GM23338 (cell line): Measurements from ENCODE around the gene ADGRL3. TPM values are rescaled to one million over a fixed set of nuclear protein-coding genes. Genes with fewer than 3 reads are reported as not detected.

ENCODE experiments used
- ATAC-seq: fragments of 200-7000 bp; cut with Tn5 transposase; 3 replicates; pipeline ENCODE4 v1.9.1; 2020
- DNase-seq: peaks from one replicate; pipeline ENCODE4 v3.0.0-alpha.2; 2015; ENCODE audit warnings: low spot score
- H2AFZ ChIP-seq: fragments of 200-600 bp; sonication (generic); 2 replicates; pipeline ENCODE4 v1.8.0; 2016; ENCODE audit warnings: antibody characterized with exemption, mild to moderate bottlenecking, moderate library complexity
- H3F3A ChIP-seq: fragments of 200-600 bp; sonication (generic); replicated peaks from 2 replicates; pipeline ENCODE4 v1.8.0; 2017; ENCODE audit warnings: antibody characterized with exemption, mixed run types, low read depth
- H3K27ac ChIP-seq: fragments of 200-600 bp; sonication (generic); 2 replicates; pipeline ENCODE4 v1.6.1; 2016; ENCODE audit warnings: low read depth
- H3K27me3 ChIP-seq: fragments of 200-600 bp; sonication (generic); 2 replicates; pipeline ENCODE4 v1.8.0; 2016; ENCODE audit warnings: mild to moderate bottlenecking, mixed run types, moderate library complexity; ENCODE audit not compliant: insufficient read depth
- H3K36me3 ChIP-seq: fragments of 200-600 bp; sonication (generic); 2 replicates; pipeline ENCODE4 v1.8.0; 2016; ENCODE audit warnings: mild to moderate bottlenecking; ENCODE audit not compliant: insufficient read depth
- H3K4me1 ChIP-seq: fragments of 200-600 bp; sonication (generic); 2 replicates; pipeline ENCODE4 v1.8.0; 2016; ENCODE audit warnings: mild to moderate bottlenecking, moderate library complexity; ENCODE audit not compliant: insufficient read depth
- H3K4me2 ChIP-seq: fragments of 200-600 bp; sonication (generic); 2 replicates; pipeline ENCODE4 v1.7.1; 2017; ENCODE audit warnings: mixed run types
- H3K4me3 ChIP-seq: fragments of 200-600 bp; sonication (generic); 2 replicates; pipeline ENCODE4 v1.6.1; 2016; ENCODE audit warnings: mixed run types
- H3K79me2 ChIP-seq: fragments of 200-600 bp; sonication (generic); replicated peaks from 2 replicates; pipeline ENCODE4 v1.8.0; 2017; ENCODE audit warnings: mild to moderate bottlenecking; ENCODE audit not compliant: insufficient read depth
- H3K9me2 ChIP-seq: fragments of 200-600 bp; sonication (generic); 2 replicates; pipeline ENCODE4 v1.8.0; 2017; ENCODE audit not compliant: insufficient read depth
- H4K20me1 ChIP-seq: fragments of 200-600 bp; sonication (generic); replicated peaks from 2 replicates; pipeline ENCODE4 v1.8.0; 2017; ENCODE audit warnings: mild to moderate bottlenecking; ENCODE audit not compliant: insufficient read depth
- H3K27ac Mint-ChIP-seq: 2 replicates; pipeline ENCODE4 v1.8.0; 2020; ENCODE audit warnings: inconsistent platforms, mild to moderate bottlenecking, moderate library complexity, mixed read lengths
- H3K27me3 Mint-ChIP-seq: 3 replicates; pipeline ENCODE4 v1.8.0; 2022; ENCODE audit warnings: low read depth, mild to moderate bottlenecking, moderate library complexity, mixed read lengths, inconsistent platforms; ENCODE audit not compliant: insufficient read depth, poor library complexity
- H3K36me3 Mint-ChIP-seq: 3 replicates; pipeline ENCODE4 v1.8.0; 2021; ENCODE audit warnings: low read depth, mild to moderate bottlenecking, inconsistent platforms, moderate library complexity, mixed read lengths
- H3K4me1 Mint-ChIP-seq: 3 replicates; pipeline ENCODE4 v1.8.0; 2020; ENCODE audit warnings: mild to moderate bottlenecking, inconsistent platforms, mixed read lengths
- H3K4me3 Mint-ChIP-seq: 3 replicates; pipeline ENCODE4 v1.8.0; 2021; ENCODE audit warnings: moderate library complexity, mild to moderate bottlenecking, inconsistent platforms, mixed read lengths
- H3K9me3 Mint-ChIP-seq: 3 replicates; pipeline ENCODE4 v1.8.0; 2020; ENCODE audit warnings: moderate library complexity, mild to moderate bottlenecking, inconsistent platforms, mixed read lengths
- CREB1 ChIP-seq: fragments of 250-450 bp; sonication (Bioruptor Pico); IDR thresholded peaks from 2 replicates; pipeline ENCODE4 v1.5.0; 2020; ENCODE audit warnings: low read depth, mild to moderate bottlenecking, moderate library complexity
- CTCF ChIP-seq, 2 experiments: fragments of 200-600 bp in 1 of 2; sonication (generic) in 1 of 2; conservative IDR thresholded peaks; 2 replicates each; pipeline versions ENCODE4 v1.5.1 to v1.6.1; 2016 to 2017; ENCODE audit warnings: antibody characterized with exemption in 2 of 2, low read depth in 2 of 2, mild to moderate bottlenecking in 2 of 2, moderate library complexity in 1 of 2
- ETS1 ChIP-seq: IDR thresholded peaks from 2 replicates; pipeline ENCODE4 v1.6.1; 2016; ENCODE audit warnings: antibody characterized with exemption
- EZH2 ChIP-seq: fragments of 200-600 bp; sonication (generic); IDR thresholded peaks from one replicate; pipeline ENCODE4 v1.8.0; 2017; ENCODE audit warnings: antibody characterized with exemption, mild to moderate bottlenecking, low read depth; ENCODE audit not compliant: unreplicated experiment
- EZH2phosphoT487 ChIP-seq: fragments of 200-600 bp; sonication (generic); IDR thresholded peaks from one replicate; pipeline ENCODE4 v1.8.1; 2018; ENCODE audit warnings: antibody characterized with exemption; ENCODE audit not compliant: unreplicated experiment
- JUNB ChIP-seq: IDR thresholded peaks from one replicate; pipeline ENCODE4 v1.6.1; 2016; ENCODE audit warnings: antibody characterized with exemption; ENCODE audit not compliant: unreplicated experiment
- NANOG ChIP-seq: IDR thresholded peaks from 2 replicates; pipeline ENCODE4 v1.6.1; 2016; ENCODE audit warnings: antibody characterized with exemption, borderline replicate concordance
- POLR2AphosphoS5 ChIP-seq: IDR thresholded peaks from 2 replicates; pipeline ENCODE4 v1.6.1; 2016; ENCODE audit warnings: antibody characterized with exemption, low read depth
- REST ChIP-seq: IDR thresholded peaks from one replicate; pipeline ENCODE4 v1.6.1; 2018; ENCODE audit warnings: antibody characterized with exemption; ENCODE audit not compliant: unreplicated experiment
- STAT1 ChIP-seq: IDR thresholded peaks from one replicate; pipeline ENCODE4 v1.6.1; 2016; ENCODE audit warnings: antibody characterized with exemption; ENCODE audit not compliant: unreplicated experiment
- ZNF114 ChIP-seq: fragments of 250-450 bp; sonication (Bioruptor Pico); IDR thresholded peaks from 2 replicates; pipeline ENCODE4 v1.5.0; 2020; ENCODE audit warnings: mild to moderate bottlenecking, moderate library complexity
- ZNF331 ChIP-seq: fragments of 250-450 bp; sonication (Bioruptor Pico); IDR thresholded peaks from 2 replicates; pipeline ENCODE4 v1.5.0; 2020; ENCODE audit warnings: low read depth, mild to moderate bottlenecking, moderate library complexity
- ZNF462 ChIP-seq: fragments of 250-450 bp; sonication (Bioruptor Pico); IDR thresholded peaks from 2 replicates; pipeline ENCODE4 v1.5.0; 2020; ENCODE audit warnings: mild to moderate bottlenecking, moderate library complexity
- polyA plus RNA-seq: library from polyadenylated mRNA; unstranded; fragments of >200 nt; fragmentation: Nextera tagmentation; extraction: Ambion mirVana; gene quantifications from 2 replicates; pipeline ENCODE4 v1.2.1, GENCODE V29; 2016
- total RNA-seq: library from RNA; depleted of rRNA; stranded (reverse); fragments of >200 nt; shearing (Covaris generic); gene quantifications from 2 replicates; pipeline ENCODE4 v1.2.3, GENCODE V29; 2014

Gene ADGRL3
- total and polyA plus RNA-seq, 2 experiments from 2014 or later = 9.7 to 16.5 TPM

- Mint-ChIP-seq H3K27me3 (no peaks in the 10 kb centered on the region), H3K27ac (no peak overlapping the region), H3K4me1 (peaks cover 2% of the 10 kb centered on the region; the same call in 2 of the 3 replicates), H3K4me3 (no peak overlapping the region), H3K36me3 (no peaks in the 10 kb centered on the region), H3K9me3 (no peaks in the 10 kb centered on the region)
- Histone ChIP-seq H3F3A (no peaks in the 10 kb centered on the region), H3K79me2 (no peaks in the 10 kb centered on the region), H2AFZ (no peak overlapping the region), H3K36me3 (no peaks in the 10 kb centered on the region), H3K4me3 (no peak overlapping the region), H4K20me1 (no peaks in the 10 kb centered on the region), H3K4me2 (no peak overlapping the region), H3K9me2 (peaks cover 9% of the 10 kb centered on the region; the same call in 1 of the 2 replicates), H3K4me1 (peaks cover 7% of the 10 kb centered on the region; the same call in 1 of the 2 replicates), H3K27me3 (no peaks in the 10 kb centered on the region), H3K27ac (no peak overlapping the region)
- TF ChIP-seq ZNF114 (CRISPR knock-in tag) (no peak), ETS1 (no peak), CTCF (conservative IDR thresholded peaks at IDR 0.05; ENCODE audit: low read depth in 2 of 2) (no peak), EZH2phosphoT487 (no peak), EZH2 (no peak), REST (no peak), POLR2AphosphoS5 (no peak), STAT1 (no peak), NANOG (no peak), CREB1 (CRISPR knock-in tag) (no peak), ZNF462 (CRISPR knock-in tag) (no peak), JUNB (no peak), ZNF331 (CRISPR knock-in tag) (no peak)
- ATAC-seq (no peak), DNase-seq (no peak)
These were observed 677.8 kb downstream of the ADGRL3 start for GRCh38 chr4:61877893-61878292.
